ENCODE data around the gene PARD3. TPM values are rescaled to one million over a fixed set of nuclear protein-coding genes. Genes with fewer than 3 reads are reported as not detected.
"Not testable (repeated sequence)": the region's sequence is repeated elsewhere in the genome, so short reads cannot be mapped to it uniquely, and the experiment has no call there.

Gene PARD3
- polyA plus RNA-seq, 2 of the 4 experiments (the other 2 are of a cell fraction): 110 to 200 TPM

DNA sequence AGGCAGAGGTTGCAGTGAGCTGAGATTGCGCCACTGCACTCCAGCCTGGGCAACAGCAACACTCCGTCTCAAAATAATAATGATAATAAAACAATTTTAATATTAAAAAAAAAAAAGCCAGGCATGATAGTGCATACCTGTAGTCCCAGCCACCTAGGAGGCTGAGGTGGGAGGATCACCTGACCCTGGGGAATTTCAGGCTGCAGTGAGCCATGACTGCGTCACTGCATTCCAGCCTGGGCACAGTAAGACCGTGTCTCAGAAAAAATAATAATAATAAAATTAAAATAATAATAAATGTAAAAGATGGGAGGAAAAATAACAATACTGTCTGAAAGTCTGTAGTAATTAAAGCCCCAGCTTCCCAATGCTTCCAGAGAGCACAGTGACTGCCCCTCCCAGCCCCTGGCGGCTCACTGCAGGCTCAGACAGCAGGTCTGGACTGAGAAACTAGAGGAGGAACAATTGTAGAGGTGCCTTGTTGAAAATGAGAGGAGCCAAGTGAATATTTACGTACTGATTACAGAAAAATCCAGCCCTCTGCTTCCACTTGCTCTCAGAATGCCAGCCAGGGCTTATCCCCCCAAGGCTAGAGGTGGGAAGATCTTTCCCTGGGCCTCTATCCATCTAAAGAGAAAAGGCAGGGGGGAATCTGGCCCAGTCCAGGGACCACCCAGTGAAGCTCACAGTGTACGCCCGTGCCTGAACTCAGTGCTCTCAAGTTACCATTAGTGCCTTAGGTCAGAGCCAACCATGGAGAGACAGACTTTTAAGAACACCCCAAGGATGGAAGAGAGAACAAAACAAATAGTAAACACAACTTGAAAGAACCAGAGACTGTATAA, 112.8 kb downstream of the PARD3 start:
- POLR2A ChIA-PET: no interaction called here
- FAIRE-seq: no peak
- 70% methylated on average over 8 of the region's 8 CpGs for WGBS (ENCODE audit: missing lambda C conversion rate)
- ATAC-seq: no peak
- DNase-seq (ENCODE audit: low read depth in 1 of 2, low spot score in 1 of 2): no peak
- peaks cover 94% of the 10 kb centered on the region for H3K4me1 ChIP-seq
- no peaks in the 10 kb centered on the region for H3K9me3 ChIP-seq
- H3K4me2 ChIP-seq: peak overlapping the region; percentile 8; the same call in 2 of the 3 replicates
- no peak overlapping the region for H3K4me3 ChIP-seq
- CTCF ChIA-PET: interaction anchor here (1.0 to 1.4 kb wide), 2 partner anchors 18 to 292 kb away, joined by 4 read pairs; no protein-coding TSS in a partner anchor
- peak overlapping the region; percentile 32 to 86 for H3K27ac ChIP-seq
- TF ChIP-seq, protein P1, sequence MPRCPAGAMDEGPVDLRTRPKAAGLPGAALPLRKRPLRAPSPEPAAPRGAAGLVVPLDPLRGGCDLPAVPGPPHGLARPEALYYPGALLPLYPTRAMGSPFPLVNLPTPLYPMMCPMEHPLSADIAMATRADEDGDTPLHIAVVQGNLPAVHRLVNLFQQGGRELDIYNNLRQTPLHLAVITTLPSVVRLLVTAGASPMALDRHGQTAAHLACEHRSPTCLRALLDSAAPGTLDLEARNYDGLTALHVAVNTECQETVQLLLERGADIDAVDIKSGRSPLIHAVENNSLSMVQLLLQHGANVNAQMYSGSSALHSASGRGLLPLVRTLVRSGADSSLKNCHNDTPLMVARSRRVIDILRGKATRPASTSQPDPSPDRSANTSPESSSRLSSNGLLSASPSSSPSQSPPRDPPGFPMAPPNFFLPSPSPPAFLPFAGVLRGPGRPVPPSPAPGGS (IDR thresholded peaks at IDR 0.05): no peak
- no peak for TF ChIP-seq CHD4 (IDR thresholded peaks at IDR 0.05; ENCODE audit: borderline replicate concordance)
- TF ChIP-seq, protein P2, sequence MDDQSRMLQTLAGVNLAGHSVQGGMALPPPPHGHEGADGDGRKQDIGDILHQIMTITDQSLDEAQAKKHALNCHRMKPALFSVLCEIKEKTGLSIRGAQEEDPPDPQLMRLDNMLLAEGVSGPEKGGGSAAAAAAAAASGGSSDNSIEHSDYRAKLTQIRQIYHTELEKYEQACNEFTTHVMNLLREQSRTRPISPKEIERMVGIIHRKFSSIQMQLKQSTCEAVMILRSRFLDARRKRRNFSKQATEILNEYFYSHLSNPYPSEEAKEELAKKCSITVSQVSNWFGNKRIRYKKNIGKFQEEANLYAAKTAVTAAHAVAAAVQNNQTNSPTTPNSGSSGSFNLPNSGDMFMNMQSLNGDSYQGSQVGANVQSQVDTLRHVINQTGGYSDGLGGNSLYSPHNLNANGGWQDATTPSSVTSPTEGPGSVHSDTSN (IDR thresholded peaks at IDR 0.05): no peak
- TF ChIP-seq KDM5A (IDR thresholded peaks at IDR 0.05): no peak
- no peak for TF ChIP-seq HOXA7 (CRISPR knock-in tag; IDR thresholded peaks at IDR 0.05)
- no peak for TF ChIP-seq EHMT2 (IDR thresholded peaks at IDR 0.05; ENCODE audit: low read depth)

DNA sequence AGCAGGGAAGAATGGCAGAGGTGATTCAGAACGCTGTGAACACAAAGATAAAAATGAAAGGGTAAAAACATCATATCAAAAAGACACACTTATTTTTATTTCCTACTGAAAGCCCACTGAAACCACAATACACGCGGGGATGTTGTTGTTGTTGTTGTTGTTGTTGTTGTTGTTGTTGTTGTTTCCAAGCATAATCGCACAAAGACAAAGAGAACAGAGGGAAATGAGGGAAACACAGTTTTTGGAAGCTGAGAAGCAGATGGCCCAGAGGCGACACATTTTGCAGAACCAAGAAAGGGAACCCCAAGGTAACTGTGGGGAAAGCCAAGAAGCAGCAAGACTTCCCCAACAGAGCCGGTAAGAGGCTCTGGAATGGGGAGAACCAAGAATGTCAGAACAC, 113.9 kb downstream of the PARD3 start:
- FAIRE-seq (no peak), DNase-seq (ENCODE audit: low read depth in 1 of 2, low spot score in 1 of 2) (no peak), ATAC-seq (no peak)
- TF ChIP-seq ELK1 (IDR thresholded peaks at IDR 0.05; ENCODE audit: low read depth, low read length) (no peak), ZFP36 (IDR thresholded peaks at IDR 0.05; ENCODE audit: borderline replicate concordance, partially characterized antibody) (no peak), RAD21 (conservative IDR thresholded peaks at IDR 0.05 in 1 of 2, IDR thresholded peaks at IDR 0.05 in 1 of 2) (no peak), KDM5A (IDR thresholded peaks at IDR 0.05) (no peak), ESRRA (IDR thresholded peaks at IDR 0.05; ENCODE audit: borderline replicate concordance, low read length) (no peak), TP53 (CRISPR knock-in tag; IDR thresholded peaks at IDR 0.05) (no peak), JUNB (IDR thresholded peaks at IDR 0.05) (no peak), POLR2A (IDR thresholded peaks at IDR 0.05; ENCODE audit: low read length) (no peak), NPAS2 (CRISPR knock-in tag; IDR thresholded peaks at IDR 0.05; ENCODE audit: borderline replicate concordance) (no peak), NR3C1 (IDR thresholded peaks at IDR 0.05) (no peak), MYC (IDR thresholded peaks at IDR 0.05; ENCODE audit: borderline replicate concordance, low read length) (no peak), CEBPB (IDR thresholded peaks at IDR 0.05) (no peak)
- TF ChIP-seq, protein P3, sequence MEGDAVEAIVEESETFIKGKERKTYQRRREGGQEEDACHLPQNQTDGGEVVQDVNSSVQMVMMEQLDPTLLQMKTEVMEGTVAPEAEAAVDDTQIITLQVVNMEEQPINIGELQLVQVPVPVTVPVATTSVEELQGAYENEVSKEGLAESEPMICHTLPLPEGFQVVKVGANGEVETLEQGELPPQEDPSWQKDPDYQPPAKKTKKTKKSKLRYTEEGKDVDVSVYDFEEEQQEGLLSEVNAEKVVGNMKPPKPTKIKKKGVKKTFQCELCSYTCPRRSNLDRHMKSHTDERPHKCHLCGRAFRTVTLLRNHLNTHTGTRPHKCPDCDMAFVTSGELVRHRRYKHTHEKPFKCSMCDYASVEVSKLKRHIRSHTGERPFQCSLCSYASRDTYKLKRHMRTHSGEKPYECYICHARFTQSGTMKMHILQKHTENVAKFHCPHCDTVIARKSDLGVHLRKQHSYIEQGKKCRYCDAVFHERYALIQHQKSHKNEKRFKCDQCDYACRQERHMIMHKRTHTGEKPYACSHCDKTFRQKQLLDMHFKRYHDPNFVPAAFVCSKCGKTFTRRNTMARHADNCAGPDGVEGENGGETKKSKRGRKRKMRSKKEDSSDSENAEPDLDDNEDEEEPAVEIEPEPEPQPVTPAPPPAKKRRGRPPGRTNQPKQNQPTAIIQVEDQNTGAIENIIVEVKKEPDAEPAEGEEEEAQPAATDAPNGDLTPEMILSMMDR (IDR thresholded peaks at IDR 0.05): no peak
- no peak overlapping the region for H3K4me3 ChIP-seq
- H3K27ac ChIP-seq: peak overlapping the region; percentile 69 to 86; a peak in 5 of 6 replicates
- H3K4me2 ChIP-seq: peak overlapping the region; percentile 69
- ChIA-PET CTCF (interaction anchor here (1.0 to 1.4 kb wide), 2 partner anchors 17 to 293 kb away, joined by 4 read pairs; no protein-coding TSS in a partner anchor), POLR2A (no interaction called here)
- H3K9me3 ChIP-seq: no peaks in the 10 kb centered on the region
- 74% methylated on average over 6 of the region's 6 CpGs for WGBS (ENCODE audit: missing lambda C conversion rate)
- H3K4me1 ChIP-seq: peaks cover 100% of the 10 kb centered on the region

DNA sequence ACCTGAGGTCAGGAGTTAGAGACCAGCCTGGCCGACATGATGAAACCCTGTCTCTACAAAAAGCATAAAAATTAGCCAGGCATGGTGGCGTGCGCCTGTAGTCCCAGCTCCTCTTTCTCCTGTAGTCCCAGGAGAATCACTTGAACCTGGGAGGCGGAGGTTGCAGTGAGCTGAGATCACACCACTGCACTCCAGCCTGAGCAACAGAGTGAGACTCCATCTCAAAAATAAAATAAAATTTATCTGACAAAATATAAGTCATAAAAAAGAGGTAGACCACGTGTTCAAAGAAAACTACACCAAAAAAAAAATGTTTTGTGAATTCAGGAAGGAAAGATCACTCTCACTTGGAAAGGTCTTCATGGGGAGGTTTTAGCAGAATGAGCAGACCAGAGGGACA, 114.3 kb downstream of the PARD3 start:
- H3K4me1 ChIP-seq: peaks cover 100% of the 10 kb centered on the region
- WGBS (ENCODE audit: missing lambda C conversion rate): 73% methylated on average over 5 of the region's 5 CpGs
- CTCF ChIA-PET: interaction anchor here (1.4 kb wide), 1 partner anchor 17 kb away, joined by 4 read pairs; no protein-coding TSS in a partner anchor
- POLR2A ChIA-PET; DNase-seq (ENCODE audit: low read depth in 1 of 2, low spot score in 1 of 2); FAIRE-seq; H3K4me3 ChIP-seq; H3K9me3 ChIP-seq; ATAC-seq: not testable (repeated sequence)
- peak overlapping the region; percentile 69 for H3K4me2 ChIP-seq
- peak overlapping the region; percentile 69 to 86; a peak in 5 of 6 replicates for H3K27ac ChIP-seq

All from A549 (cell line).